ENCODE results near the gene RGS16.

The RGS16 gene

DNA sequence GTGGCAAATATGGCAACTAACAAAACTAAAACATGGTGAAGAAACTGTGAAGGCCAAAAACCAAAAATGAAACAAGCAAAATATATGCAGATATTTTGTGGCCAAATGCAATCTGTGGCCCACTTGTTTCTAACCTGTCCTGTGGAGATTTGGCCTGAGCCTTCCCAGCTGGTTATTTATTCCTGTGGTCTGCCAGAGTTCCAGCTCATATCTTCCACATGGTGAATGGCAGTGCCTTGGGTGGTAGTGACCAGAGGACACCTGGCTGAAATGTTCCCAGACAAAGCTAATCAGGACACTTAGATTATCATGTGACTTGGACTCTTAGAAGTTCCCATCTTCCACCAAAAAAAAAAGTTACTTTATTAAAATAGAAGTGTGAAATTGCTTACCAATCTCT is 54.8 kb downstream of the RGS16 start:
- no peak for DNase-seq (ENCODE audit: low read depth in 1 of 2, low spot score in 1 of 2)
- TF ChIP-seq, protein P1, sequence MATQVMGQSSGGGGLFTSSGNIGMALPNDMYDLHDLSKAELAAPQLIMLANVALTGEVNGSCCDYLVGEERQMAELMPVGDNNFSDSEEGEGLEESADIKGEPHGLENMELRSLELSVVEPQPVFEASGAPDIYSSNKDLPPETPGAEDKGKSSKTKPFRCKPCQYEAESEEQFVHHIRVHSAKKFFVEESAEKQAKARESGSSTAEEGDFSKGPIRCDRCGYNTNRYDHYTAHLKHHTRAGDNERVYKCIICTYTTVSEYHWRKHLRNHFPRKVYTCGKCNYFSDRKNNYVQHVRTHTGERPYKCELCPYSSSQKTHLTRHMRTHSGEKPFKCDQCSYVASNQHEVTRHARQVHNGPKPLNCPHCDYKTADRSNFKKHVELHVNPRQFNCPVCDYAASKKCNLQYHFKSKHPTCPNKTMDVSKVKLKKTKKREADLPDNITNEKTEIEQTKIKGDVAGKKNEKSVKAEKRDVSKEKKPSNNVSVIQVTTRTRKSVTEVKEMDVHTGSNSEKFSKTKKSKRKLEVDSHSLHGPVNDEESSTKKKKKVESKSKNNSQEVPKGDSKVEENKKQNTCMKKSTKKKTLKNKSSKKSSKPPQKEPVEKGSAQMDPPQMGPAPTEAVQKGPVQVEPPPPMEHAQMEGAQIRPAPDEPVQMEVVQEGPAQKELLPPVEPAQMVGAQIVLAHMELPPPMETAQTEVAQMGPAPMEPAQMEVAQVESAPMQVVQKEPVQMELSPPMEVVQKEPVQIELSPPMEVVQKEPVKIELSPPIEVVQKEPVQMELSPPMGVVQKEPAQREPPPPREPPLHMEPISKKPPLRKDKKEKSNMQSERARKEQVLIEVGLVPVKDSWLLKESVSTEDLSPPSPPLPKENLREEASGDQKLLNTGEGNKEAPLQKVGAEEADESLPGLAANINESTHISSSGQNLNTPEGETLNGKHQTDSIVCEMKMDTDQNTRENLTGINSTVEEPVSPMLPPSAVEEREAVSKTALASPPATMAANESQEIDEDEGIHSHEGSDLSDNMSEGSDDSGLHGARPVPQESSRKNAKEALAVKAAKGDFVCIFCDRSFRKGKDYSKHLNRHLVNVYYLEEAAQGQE (IDR thresholded peaks at IDR 0.05; ENCODE audit: insufficient replicate concordance, low read depth) = no peak
- no peak for TF ChIP-seq SPI1 (IDR thresholded peaks at IDR 0.05; ENCODE audit: borderline replicate concordance, low read depth)
- Histone ChIP-seq H3K4me3 (replicated peaks; ENCODE audit: insufficient read depth, low read length) (no peak overlapping the region), H3K27ac (replicated peaks) (no peak overlapping the region), H3K27me3 (ENCODE audit: insufficient read depth, poor library complexity, severe bottlenecking) (no peaks in the 10 kb centered on the region)
